Activated naive CD4-positive, alpha-beta T cell treated with anti-CD3 and anti-CD28 coated beads for 36 hours (primary cell): ENCODE data around the gene AP5S1. TPM values are rescaled to one million over a fixed set of nuclear protein-coding genes. Genes with fewer than 3 reads are reported as not detected.
A peak's percentile ranks its signal among the peaks of the same experiment; 100 is the strongest.

Experiments
- CTCF ChIA-PET: fragments of 350-600 bp; sonication (Branson Sonifier 250); formaldehyde crosslinking; loops from one replicate; lab custom pipeline; 2021; ENCODE audit warnings: antibody characterized with exemption; lab: Charles Lee
- DNase-seq: peaks from one replicate; pipeline ENCODE4 v3.0.0-alpha.2; 2020
- H3K27ac Mint-ChIP-seq: one replicate; pipeline ENCODE4 v1.8.0; 2021; ENCODE audit warnings: mild to moderate bottlenecking, mixed read lengths
- H3K27me3 Mint-ChIP-seq: one replicate; pipeline ENCODE4 v1.8.0; 2021; ENCODE audit warnings: low read depth, mixed read lengths
- H3K36me3 Mint-ChIP-seq: one replicate; pipeline ENCODE4 v1.8.0; 2021; ENCODE audit warnings: low read depth, mixed read lengths
- H3K4me1 Mint-ChIP-seq: one replicate; pipeline ENCODE4 v1.8.0; 2021; ENCODE audit warnings: low read depth, mixed read lengths
- H3K4me3 Mint-ChIP-seq: one replicate; pipeline ENCODE4 v1.8.0; 2021; ENCODE audit warnings: mild to moderate bottlenecking, moderate library complexity, mixed read lengths
- H3K9me3 Mint-ChIP-seq: one replicate; pipeline ENCODE4 v1.8.0; 2021; ENCODE audit warnings: mixed read lengths
- intact Hi-C: fragments of 100-400 bp; cut with micrococcal nuclease; formaldehyde crosslinking; loops from one replicate; pipeline ENCODE4 v1.15.1; 2023
- total RNA-seq, 2 experiments: library from RNA; stranded (reverse); gene quantifications; one replicate each; pipeline ENCODE4 v1.2.3, GENCODE V29; 2021

AP5S1 gene
- total RNA-seq, 2 experiments from 2014 or later = 8.0 to 8.2 TPM

- no peak overlapping the region for H3K4me3 Mint-ChIP-seq
- DNase-seq = no peak
- H3K36me3 Mint-ChIP-seq = peaks cover 33% of the 10 kb centered on the region
- intact Hi-C loops = no loop called here
- H3K27me3 Mint-ChIP-seq = no peaks in the 10 kb centered on the region
- H3K4me1 Mint-ChIP-seq = peaks cover 6% of the 10 kb centered on the region
- no peak overlapping the region for H3K27ac Mint-ChIP-seq
- CTCF ChIA-PET = interaction anchor here (0.7 kb wide), 1 partner anchor 66 kb away, joined by 4 read pairs; no protein-coding TSS in a partner anchor
- H3K9me3 Mint-ChIP-seq = no peaks in the 10 kb centered on the region
Observed at GRCh38 chr20:3857405-3857804, 37.1 kb downstream of the AP5S1 start.

GRCh38 chr20:3858689-3859088 lies 38.3 kb downstream of the AP5S1 start:
- no peak overlapping the region for H3K4me3 Mint-ChIP-seq
- DNase-seq = no peak
- peaks cover 44% of the 10 kb centered on the region for H3K36me3 Mint-ChIP-seq
- intact Hi-C loops = no loop called here
- H3K4me1 Mint-ChIP-seq = peaks cover 6% of the 10 kb centered on the region
- H3K27me3 Mint-ChIP-seq = no peaks in the 10 kb centered on the region
- H3K27ac Mint-ChIP-seq = no peak overlapping the region
- CTCF ChIA-PET = interaction anchor here (0.6 kb wide), 1 partner anchor 82 kb away, joined by 3 read pairs; no protein-coding TSS in a partner anchor
- H3K9me3 Mint-ChIP-seq = no peaks in the 10 kb centered on the region

- Mint-ChIP-seq H3K9me3 (no peaks in the 10 kb centered on the region), H3K36me3 (peaks cover 36% of the 10 kb centered on the region), H3K27me3 (no peaks in the 10 kb centered on the region), H3K27ac (no peak overlapping the region), H3K4me1 (no peaks in the 10 kb centered on the region), H3K4me3 (no peak overlapping the region)
- DNase-seq = no peak
- intact Hi-C loops = no loop called here
- CTCF ChIA-PET = no interaction called here
Observed at GRCh38 chr20:3861191-3861590, 40.8 kb downstream of the AP5S1 start.

GRCh38 chr20:3862333-3862732 lies 42.0 kb downstream of the AP5S1 start:
- Mint-ChIP-seq H3K9me3 (no peaks in the 10 kb centered on the region), H3K4me1 (no peaks in the 10 kb centered on the region), H3K4me3 (no peak overlapping the region), H3K27ac (no peak overlapping the region), H3K36me3 (peaks cover 33% of the 10 kb centered on the region), H3K27me3 (no peaks in the 10 kb centered on the region)
- DNase-seq = no peak
- CTCF ChIA-PET = no interaction called here
- intact Hi-C loops = no loop called here

GRCh38 chr20:3863317-3863716 lies 43.0 kb downstream of the AP5S1 start:
- intact Hi-C loops = no loop called here
- Mint-ChIP-seq H3K36me3 (peaks cover 28% of the 10 kb centered on the region), H3K27ac (no peak overlapping the region), H3K9me3 (no peaks in the 10 kb centered on the region), H3K4me3 (no peak overlapping the region), H3K4me1 (no peaks in the 10 kb centered on the region), H3K27me3 (no peaks in the 10 kb centered on the region)
- DNase-seq = no peak
- CTCF ChIA-PET = no interaction called here

GRCh38 chr20:3864518-3864917 lies 44.2 kb downstream of the AP5S1 start:
- H3K4me3 Mint-ChIP-seq = no peak overlapping the region
- CTCF ChIA-PET = no interaction called here
- DNase-seq = no peak
- H3K27ac Mint-ChIP-seq = no peak overlapping the region
- H3K27me3 Mint-ChIP-seq = no peaks in the 10 kb centered on the region
- intact Hi-C loops = no loop called here
- no peaks in the 10 kb centered on the region for H3K9me3 Mint-ChIP-seq
- H3K4me1 Mint-ChIP-seq = no peaks in the 10 kb centered on the region
- H3K36me3 Mint-ChIP-seq = peaks cover 26% of the 10 kb centered on the region

GRCh38 chr20:3865152-3865886 lies 45.0 kb downstream of the AP5S1 start:
- H3K27ac Mint-ChIP-seq = no peak overlapping the region
- CTCF ChIA-PET = no interaction called here
- H3K4me1 Mint-ChIP-seq = no peaks in the 10 kb centered on the region
- H3K9me3 Mint-ChIP-seq = no peaks in the 10 kb centered on the region
- no peaks in the 10 kb centered on the region for H3K27me3 Mint-ChIP-seq
- H3K4me3 Mint-ChIP-seq = no peak overlapping the region
- peaks cover 26% of the 10 kb centered on the region for H3K36me3 Mint-ChIP-seq
- intact Hi-C loops = no loop called here
- DNase-seq = no peak

GRCh38 chr20:3865887-3866407 lies 45.6 kb downstream of the AP5S1 start:
- Mint-ChIP-seq H3K27ac (no peak overlapping the region), H3K4me1 (no peaks in the 10 kb centered on the region), H3K4me3 (no peak overlapping the region), H3K36me3 (peaks cover 28% of the 10 kb centered on the region), H3K9me3 (no peaks in the 10 kb centered on the region), H3K27me3 (no peaks in the 10 kb centered on the region)
- intact Hi-C loops = no loop called here
- DNase-seq = no peak
- CTCF ChIA-PET = no interaction called here

- no peak for DNase-seq
- Mint-ChIP-seq H3K4me1 (no peaks in the 10 kb centered on the region), H3K9me3 (no peaks in the 10 kb centered on the region), H3K27ac (peak overlapping the region; percentile 30), H3K27me3 (no peaks in the 10 kb centered on the region), H3K4me3 (no peak overlapping the region), H3K36me3 (peaks cover 23% of the 10 kb centered on the region)
- CTCF ChIA-PET = interaction anchor here (0.9 kb wide), 1 partner anchor 12 kb away, joined by 4 read pairs; no protein-coding TSS in a partner anchor
- intact Hi-C loops = no loop called here
Observed at GRCh38 chr20:3866464-3866863, 46.1 kb downstream of the AP5S1 start.

- H3K4me1 Mint-ChIP-seq = no peaks in the 10 kb centered on the region
- DNase-seq = no peak
- no peaks in the 10 kb centered on the region for H3K27me3 Mint-ChIP-seq
- intact Hi-C loops = no loop called here
- no peak overlapping the region for H3K27ac Mint-ChIP-seq
- CTCF ChIA-PET = no interaction called here
- no peaks in the 10 kb centered on the region for H3K9me3 Mint-ChIP-seq
- H3K36me3 Mint-ChIP-seq = peaks cover 12% of the 10 kb centered on the region
- H3K4me3 Mint-ChIP-seq = no peak overlapping the region
Observed at GRCh38 chr20:3867802-3868201, 47.5 kb downstream of the AP5S1 start.

- CTCF ChIA-PET = interaction anchor here (0.6 to 1.1 kb wide), 2 partner anchors 33 to 84 kb away, joined by 3 to 6 read pairs; partner anchors contain the start of gene CENPB
- H3K27me3 Mint-ChIP-seq = no peaks in the 10 kb centered on the region
- DNase-seq = no peak
- H3K27ac Mint-ChIP-seq = no peak overlapping the region
- no peak overlapping the region for H3K4me3 Mint-ChIP-seq
- peaks cover 19% of the 10 kb centered on the region for H3K36me3 Mint-ChIP-seq
- peaks cover 2% of the 10 kb centered on the region for H3K4me1 Mint-ChIP-seq
- no peaks in the 10 kb centered on the region for H3K9me3 Mint-ChIP-seq
- intact Hi-C loops = no loop called here
Observed at GRCh38 chr20:3869839-3870634, 49.7 kb downstream of the AP5S1 start.

- CTCF ChIA-PET = interaction anchor here (0.6 kb wide), 1 partner anchor 138 kb away, joined by 3 read pairs; no protein-coding TSS in a partner anchor
- Mint-ChIP-seq H3K4me3 (no peak overlapping the region), H3K27me3 (no peaks in the 10 kb centered on the region), H3K9me3 (no peaks in the 10 kb centered on the region), H3K36me3 (peaks cover 19% of the 10 kb centered on the region), H3K27ac (no peak overlapping the region), H3K4me1 (peaks cover 7% of the 10 kb centered on the region)
- DNase-seq = no peak
- intact Hi-C loops = no loop called here
Observed at GRCh38 chr20:3871550-3872265, 51.4 kb downstream of the AP5S1 start.
